Fibroblast of pulmonary artery (primary cell): ENCODE results near the gene TGDS.
A peak's percentile ranks its signal among the peaks of the same experiment; 100 is the strongest.

ENCODE experiments used
- DNase-seq: peaks from one replicate; pipeline ENCODE4 v3.0.0-alpha.2; 2010; ENCODE audit warnings: low read depth
- H3K4me3 ChIP-seq: replicated peaks from 2 replicates; pipeline ENCODE4 v1.5.1; 2011; ENCODE audit warnings: low read depth, mild to moderate bottlenecking, control low read depth, low read length, moderate library complexity
- TF ChIP-seq, protein P1 (sequence below): IDR thresholded peaks from 2 replicates; pipeline ENCODE4 v1.5.1; 2011; ENCODE audit warnings: mild to moderate bottlenecking, control low read depth, low read length, inconsistent platforms; ENCODE audit errors: missing control alignments

The TGDS gene

DNA sequence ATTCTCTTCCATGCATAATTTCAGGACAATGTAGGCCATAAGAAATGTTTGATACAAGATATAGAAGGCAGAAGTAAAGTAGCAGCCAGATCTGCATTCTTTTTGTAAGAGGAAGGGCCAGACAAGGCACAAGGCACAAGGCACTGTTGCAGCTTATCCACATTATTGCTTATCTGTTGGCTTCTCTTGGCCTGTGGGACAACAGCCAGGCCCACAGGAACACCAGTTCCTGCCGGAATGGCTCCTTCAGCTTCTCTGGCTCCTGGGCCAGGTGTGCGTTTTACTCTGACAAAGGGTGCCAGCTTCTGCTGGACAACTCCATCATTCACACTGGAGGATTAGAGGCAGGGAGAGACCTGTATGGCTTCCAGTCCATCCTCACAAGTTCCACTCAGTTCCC lies 34.9 kb upstream of the TGDS start:
- H3K4me3 ChIP-seq: no peak overlapping the region
- DNase-seq: no peak
- TF ChIP-seq, protein P1, sequence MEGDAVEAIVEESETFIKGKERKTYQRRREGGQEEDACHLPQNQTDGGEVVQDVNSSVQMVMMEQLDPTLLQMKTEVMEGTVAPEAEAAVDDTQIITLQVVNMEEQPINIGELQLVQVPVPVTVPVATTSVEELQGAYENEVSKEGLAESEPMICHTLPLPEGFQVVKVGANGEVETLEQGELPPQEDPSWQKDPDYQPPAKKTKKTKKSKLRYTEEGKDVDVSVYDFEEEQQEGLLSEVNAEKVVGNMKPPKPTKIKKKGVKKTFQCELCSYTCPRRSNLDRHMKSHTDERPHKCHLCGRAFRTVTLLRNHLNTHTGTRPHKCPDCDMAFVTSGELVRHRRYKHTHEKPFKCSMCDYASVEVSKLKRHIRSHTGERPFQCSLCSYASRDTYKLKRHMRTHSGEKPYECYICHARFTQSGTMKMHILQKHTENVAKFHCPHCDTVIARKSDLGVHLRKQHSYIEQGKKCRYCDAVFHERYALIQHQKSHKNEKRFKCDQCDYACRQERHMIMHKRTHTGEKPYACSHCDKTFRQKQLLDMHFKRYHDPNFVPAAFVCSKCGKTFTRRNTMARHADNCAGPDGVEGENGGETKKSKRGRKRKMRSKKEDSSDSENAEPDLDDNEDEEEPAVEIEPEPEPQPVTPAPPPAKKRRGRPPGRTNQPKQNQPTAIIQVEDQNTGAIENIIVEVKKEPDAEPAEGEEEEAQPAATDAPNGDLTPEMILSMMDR: no peak

DNA sequence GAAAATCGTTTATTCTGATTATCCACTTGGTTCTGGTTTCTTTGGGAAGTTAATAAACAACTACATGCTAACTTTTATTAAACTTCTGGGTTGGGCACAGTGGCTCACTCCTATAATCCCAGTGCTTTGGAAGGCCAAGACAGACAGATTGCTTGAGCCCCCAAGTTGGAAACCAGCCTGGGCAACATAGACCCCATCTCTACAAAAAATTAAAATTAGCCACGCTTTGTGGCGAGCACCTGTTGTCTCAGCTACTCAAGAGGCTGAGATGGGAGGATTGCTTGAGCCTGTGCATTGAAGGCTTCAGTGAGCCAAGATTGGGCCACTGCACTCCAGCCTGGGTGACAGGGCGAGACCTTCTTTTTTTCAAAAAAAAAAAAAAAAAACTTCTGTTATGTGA lies 27.4 kb upstream of the TGDS start:
- DNase-seq: no peak
- TF ChIP-seq, protein P1: no peak

DNA sequence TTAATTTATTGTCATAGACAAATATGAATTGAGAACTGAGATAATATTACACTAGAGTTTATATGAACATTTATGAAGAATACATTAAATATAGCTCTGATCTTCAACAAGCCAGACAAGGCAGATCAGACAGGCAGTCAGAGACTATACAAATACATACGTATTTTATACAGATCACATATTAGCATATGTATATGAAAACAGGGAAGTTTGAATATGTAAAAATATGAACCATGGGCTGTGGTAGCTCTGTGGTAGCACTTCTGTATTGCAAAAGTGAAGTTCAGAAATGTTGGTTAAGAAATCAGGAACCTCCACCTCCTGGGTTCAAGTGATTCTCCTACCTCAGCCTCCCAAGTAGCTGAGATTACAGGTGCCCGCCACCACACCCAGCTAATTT lies 26.4 kb upstream of the TGDS start:
- no peak overlapping the region for H3K4me3 ChIP-seq

More for the DNA sequence above, 27.4 kb upstream of the TGDS start:
- no peak overlapping the region for H3K4me3 ChIP-seq

DNA sequence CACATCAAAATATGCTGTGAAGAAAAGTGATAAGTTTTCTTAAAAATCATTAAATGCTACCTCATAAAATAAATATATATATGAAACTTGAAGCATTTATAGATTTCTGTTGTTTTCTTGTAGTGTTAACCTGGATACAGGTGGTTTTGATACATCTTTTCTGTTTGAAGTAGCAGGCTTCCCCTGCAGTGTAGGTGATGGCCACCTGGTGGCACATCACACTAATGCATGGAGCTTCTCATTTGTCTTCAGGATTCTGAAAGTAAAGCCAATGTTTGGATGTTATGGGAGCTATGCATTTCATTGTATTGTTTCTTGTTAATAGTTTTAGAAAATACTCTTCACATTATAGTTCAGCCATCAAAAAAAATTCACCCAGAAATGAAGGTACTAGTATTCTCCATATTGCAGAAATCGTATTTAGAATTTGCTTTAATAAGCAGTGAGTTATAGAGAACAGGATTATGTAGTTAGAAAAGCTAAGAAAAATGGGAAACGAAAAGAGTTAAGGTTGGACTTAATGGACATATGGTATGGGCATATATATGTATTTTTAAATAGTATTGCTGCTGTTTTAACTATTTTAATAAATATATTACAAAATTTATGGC lies 24.4 kb upstream of the TGDS start:
- TF ChIP-seq, protein P1: peak; percentile 83
- no peak overlapping the region for H3K4me3 ChIP-seq
- DNase-seq: peak; percentile 58

More for the DNA sequence above, 26.4 kb upstream of the TGDS start:
- no peak for DNase-seq
- TF ChIP-seq, protein P1: no peak

DNA sequence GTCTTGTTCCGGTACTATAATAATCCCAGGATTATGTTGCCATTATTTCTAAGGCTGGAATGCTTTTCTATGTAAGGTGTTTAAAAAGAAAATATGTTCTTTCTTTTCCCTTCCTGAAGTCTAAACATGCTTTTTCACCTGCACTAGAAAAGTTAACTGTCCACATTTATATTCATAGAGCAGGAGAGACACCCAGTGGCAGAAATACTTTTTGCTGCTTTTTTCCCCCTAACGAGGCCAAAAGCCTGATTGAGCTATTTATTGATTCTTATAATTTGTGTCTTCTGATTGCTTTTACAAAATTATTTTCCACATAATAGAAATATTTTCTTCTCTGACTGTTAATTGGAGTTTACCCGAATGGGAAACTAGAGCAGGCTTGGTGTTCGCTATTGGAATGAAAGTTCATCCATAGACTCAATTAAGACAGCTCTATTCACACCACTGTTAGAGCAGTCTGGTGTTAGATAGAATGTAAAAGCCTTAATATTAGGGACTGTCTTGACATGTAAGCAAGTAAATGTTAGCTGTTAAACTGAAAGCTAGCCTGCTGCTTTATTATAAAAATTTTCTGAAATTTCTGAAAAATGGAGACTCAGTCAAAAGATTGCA lies 21.5 kb upstream of the TGDS start:
- peak; percentile 43 for DNase-seq
- TF ChIP-seq, protein P1: peak; percentile 62
- no peak overlapping the region for H3K4me3 ChIP-seq

DNA sequence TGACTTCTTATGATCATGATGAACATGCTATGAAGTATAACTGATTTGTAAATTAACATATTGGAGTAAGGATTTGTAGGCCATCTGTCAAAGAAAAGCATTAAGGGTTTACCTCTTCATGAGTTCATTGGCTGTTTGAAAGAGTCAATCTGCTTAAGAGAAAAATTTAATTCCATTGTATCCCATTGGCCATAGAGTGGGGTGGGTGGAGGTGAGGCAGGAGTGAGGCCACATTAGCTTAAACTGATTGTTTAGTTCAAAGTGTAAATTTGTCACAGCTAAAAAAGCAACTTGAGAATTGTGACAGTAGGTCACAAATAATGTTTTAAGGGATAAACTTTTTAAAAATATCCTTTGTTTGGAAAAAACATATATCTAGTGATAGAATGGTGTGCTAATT lies 17.1 kb upstream of the TGDS start:
- no peak overlapping the region for H3K4me3 ChIP-seq
- no peak for DNase-seq
- TF ChIP-seq, protein P1: no peak

DNA sequence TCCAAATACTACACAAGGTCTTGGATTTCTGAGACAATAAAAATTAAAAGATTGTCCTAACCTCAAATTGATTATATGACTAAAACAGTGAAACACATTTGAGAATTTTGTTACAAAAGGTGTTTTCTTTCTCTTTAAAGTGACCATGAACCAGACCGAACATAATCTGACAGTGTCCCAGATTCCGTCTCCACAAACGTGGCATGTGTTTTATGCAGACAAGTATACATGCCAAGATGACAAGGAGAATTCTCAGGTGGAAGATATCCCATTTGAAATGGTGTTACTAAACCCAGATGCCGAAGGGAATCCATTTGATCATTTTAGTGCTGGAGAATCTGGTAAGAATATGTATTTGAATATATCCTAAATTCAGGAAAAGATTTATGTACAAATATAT lies 16.1 kb upstream of the TGDS start:
- no peak for DNase-seq
- no peak overlapping the region for H3K4me3 ChIP-seq
- TF ChIP-seq, protein P1: no peak
